GM18507 (cell line): ENCODE measurements around the gene PARN.
"Not testable (repeated sequence)": the region's sequence is repeated elsewhere in the genome, so short reads cannot be mapped to it uniquely, and the experiment has no call there.

ENCODE experiments used
- DNase-seq: peaks from one replicate; pipeline ENCODE4 v3.0.0; 2011; ENCODE audit warnings: low read depth; ENCODE audit not compliant: insufficient read length; ENCODE audit errors: extremely low spot score
- FAIRE-seq: peaks from 2 replicates; lab custom pipeline; 2011; peaks lifted over from hg19 to GRCh38; lab: Jason Lieb, UNC

Gene PARN

DNA sequence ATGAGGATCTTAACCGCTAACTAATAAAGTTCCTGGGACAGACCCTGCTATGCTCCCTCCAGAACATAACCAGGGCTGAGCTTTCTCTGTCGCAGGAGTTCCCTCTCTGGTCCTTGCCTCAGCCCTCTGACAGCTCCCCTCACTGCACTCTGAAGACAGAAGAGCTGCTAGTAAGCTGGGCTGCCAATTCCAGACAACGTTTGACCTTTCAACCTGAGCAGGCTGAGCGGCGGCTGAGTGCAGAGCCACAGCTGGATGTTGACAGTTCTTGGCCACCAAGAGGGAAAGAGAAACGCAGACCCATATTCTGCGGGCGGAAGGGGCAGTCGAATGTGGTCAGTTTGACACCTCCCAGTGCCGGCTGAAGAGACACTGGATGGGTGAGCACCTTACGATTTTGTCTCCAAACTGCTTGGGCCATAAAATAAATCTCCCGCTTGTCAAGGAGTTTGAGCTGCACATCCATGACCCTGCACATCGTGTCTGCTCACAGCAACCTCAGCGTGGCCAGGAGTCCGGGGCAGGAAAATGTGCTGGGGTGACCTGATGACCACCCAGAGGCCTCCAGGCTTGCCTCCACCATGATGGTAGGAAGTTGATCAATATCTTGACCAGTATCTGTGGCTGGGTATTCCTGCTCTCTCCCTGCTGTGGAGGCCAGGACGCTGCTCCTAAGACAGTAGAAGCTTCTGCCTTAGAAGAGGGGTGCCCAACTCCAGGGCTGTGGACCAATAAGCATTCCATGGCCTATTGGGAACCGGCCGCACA, 209.2 kb downstream of the PARN start:
- FAIRE-seq, result no peak
- no peak for DNase-seq

GRCh38 chr16:14420243-14420642, 209.8 kb downstream of the PARN start:
- DNase-seq, FAIRE-seq: not testable (repeated sequence)

DNA sequence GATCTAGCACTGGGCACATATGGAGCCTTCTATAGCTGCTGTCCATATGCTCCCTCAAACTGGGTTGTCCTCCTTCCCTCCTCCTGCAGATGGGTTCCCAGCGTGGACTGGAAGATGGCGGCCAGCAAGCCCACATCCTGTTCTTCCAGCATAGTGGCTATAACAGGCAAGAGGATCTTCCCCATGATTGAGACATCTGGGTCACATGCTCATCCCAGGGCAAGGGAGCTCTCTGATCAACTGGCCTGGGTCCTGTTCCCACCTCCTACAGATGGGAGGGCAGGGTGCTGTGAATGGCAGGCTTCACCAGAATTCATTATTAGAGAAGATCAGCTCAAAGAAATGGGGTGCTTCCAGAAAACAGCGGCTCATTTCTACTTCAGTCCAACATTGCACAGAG, 210.2 kb downstream of the PARN start:
- no peak for DNase-seq
- no peak for FAIRE-seq

GRCh38 chr16:14418795-14419225, 211.2 kb downstream of the PARN start:
- no peak for DNase-seq

DNA sequence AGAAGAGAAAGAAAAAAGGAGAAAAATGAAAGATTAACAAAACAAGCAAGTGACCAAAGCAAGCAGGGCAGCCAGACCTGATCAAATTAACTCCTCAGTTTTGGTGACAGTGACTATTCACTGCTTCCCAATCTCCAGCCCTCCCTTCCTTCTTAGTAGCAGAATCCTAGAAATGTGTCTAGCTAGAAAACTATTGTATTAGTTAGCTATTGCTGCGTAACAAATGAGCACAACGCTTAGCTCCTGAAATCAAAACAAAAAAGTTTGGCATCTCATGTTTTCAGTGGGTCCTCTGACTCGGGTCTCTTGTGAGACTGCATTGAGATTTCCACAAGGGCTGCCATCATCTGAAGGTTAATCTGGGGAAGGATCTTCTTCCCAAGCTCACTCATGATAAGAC, 213.9 kb downstream of the PARN start:
- FAIRE-seq, result no peak
- DNase-seq, result no peak

More at GRCh38 chr16:14418795-14419225, 211.2 kb downstream of the PARN start:
- FAIRE-seq, result no peak

DNA sequence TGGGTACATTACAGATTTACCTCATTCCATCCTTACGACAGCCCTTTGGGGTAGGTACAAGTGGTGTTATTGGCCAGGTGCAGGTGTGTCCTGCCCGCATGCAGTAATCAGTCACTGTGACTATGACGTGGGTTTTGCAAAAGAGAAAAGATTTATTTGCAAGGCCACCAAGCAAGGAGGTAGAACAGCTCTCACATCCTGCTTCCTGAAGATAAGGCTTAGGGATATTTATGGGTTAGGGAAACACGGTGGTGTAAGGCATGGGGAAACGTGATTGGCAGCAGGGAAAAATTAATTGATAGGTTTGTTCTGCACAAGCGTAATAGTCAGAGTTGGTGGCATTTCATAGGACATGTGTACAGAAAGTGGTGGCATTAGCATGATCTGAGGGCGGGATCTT, 214.8 kb downstream of the PARN start:
- no peak for DNase-seq
- no peak for FAIRE-seq

GRCh38 chr16:14409563-14409962, 220.5 kb downstream of the PARN start:
- FAIRE-seq, result no peak
- no peak for DNase-seq

GRCh38 chr16:14407786-14408399, 222.2 kb downstream of the PARN start:
- DNase-seq (no peak), FAIRE-seq (no peak)

GRCh38 chr16:14405611-14406537, 224.2 kb downstream of the PARN start:
- peak; percentile 56 for FAIRE-seq

DNA sequence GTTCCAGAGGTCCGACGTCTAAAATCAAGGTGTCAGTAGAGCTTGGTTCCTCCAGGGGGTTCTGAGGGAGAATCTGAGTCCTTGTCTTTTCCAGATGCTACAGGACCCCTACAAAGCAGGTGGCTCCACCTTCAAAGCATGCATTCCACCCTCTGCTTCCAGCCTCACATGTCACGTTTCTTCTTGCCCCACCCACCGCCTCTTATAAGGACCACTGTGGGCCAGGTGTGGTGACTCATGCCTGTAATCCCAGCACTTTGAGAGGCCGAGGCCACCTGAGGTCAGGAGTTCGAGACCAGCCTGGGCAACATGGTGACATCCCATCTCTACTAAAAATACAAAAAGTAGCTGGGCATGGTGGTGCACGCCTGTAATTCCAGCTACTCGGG, 227.1 kb downstream of the PARN start:
- FAIRE-seq, DNase-seq: not testable (repeated sequence)

More at GRCh38 chr16:14405611-14406537, 224.2 kb downstream of the PARN start:
- peak; percentile 36 for DNase-seq

GRCh38 chr16:14402114-14403000, 227.7 kb downstream of the PARN start:
- FAIRE-seq, DNase-seq: not testable (repeated sequence)

DNA sequence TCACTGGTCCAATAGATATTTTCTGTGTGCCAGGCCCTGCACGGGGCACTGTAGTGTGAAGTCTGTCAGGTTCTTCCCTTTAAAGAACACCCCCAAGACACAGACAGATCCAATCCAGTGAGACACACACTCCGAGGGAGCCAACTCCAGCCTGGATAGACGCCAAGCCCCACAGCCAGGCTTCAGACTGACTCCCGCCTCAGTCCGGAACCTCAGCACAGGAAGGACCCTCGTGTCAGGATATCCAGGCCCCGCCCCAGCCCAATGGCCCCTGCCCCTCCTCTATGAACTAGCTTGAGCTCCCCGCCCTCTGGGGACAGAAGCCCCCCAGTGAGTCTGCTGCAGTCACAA, 228.4 kb downstream of the PARN start:
- not testable (repeated sequence) for DNase-seq

GRCh38 chr16:14400978-14401710, 228.9 kb downstream of the PARN start:
- not testable (repeated sequence) for DNase-seq, FAIRE-seq

More for the DNA sequence above, 228.4 kb downstream of the PARN start:
- not testable (repeated sequence) for FAIRE-seq

GRCh38 chr16:14400285-14400977, 229.6 kb downstream of the PARN start:
- no peak for DNase-seq
- FAIRE-seq, result no peak

- DNase-seq (no peak), FAIRE-seq (no peak)
These were observed 230.4 kb downstream of the PARN start for GRCh38 chr16:14399378-14400284.

- DNase-seq (no peak), FAIRE-seq (no peak)
These were observed 231.9 kb downstream of the PARN start for GRCh38 chr16:14398014-14398717.
